GM19324 (cell line): ENCODE measurements around the gene HMCN1.
A peak's percentile ranks its signal among the peaks of the same experiment; 100 is the strongest.

Experiments
- ATAC-seq: cut with Tn5 transposase; IDR thresholded peaks from one replicate; pipeline ENCODE4 v1.9.1; 2021; ENCODE audit warnings: mild to moderate bottlenecking, moderate library complexity; ENCODE audit not compliant: unreplicated experiment, low FRiP score

Gene HMCN1

GRCh38 chr1:185733818-185734735 is at the start of gene HMCN1:
HMCN1 (plus strand) TSS chr1:185734391; CDS start chr1:185734780, 389 bp downstream.
- no peak for ATAC-seq

GRCh38 chr1:185686821-185687778 is 47.1 kb upstream of the HMCN1 start:
- no peak for ATAC-seq

GRCh38 chr1:185690527-185690926 is 43.7 kb upstream of the HMCN1 start:
- no peak for ATAC-seq

GRCh38 chr1:185693654-185694053 is 40.5 kb upstream of the HMCN1 start:
- ATAC-seq: peak; percentile 23

GRCh38 chr1:185694081-185694480 is 40.1 kb upstream of the HMCN1 start:
- peak; percentile 78 for ATAC-seq

GRCh38 chr1:185695299-185695698 is 38.9 kb upstream of the HMCN1 start:
- ATAC-seq: no peak

GRCh38 chr1:185696422-185697150 is 37.6 kb upstream of the HMCN1 start:
- no peak for ATAC-seq

GRCh38 chr1:185699874-185700273 is 34.3 kb upstream of the HMCN1 start:
- ATAC-seq: no peak

- ATAC-seq: no peak
These were observed 32.5 kb upstream of the HMCN1 start for GRCh38 chr1:185701650-185702049.

GRCh38 chr1:185704181-185704580 is 30.0 kb upstream of the HMCN1 start:
- ATAC-seq: no peak

GRCh38 chr1:185716095-185716494 is 18.1 kb upstream of the HMCN1 start:
- ATAC-seq: no peak

GRCh38 chr1:185719021-185719420 is 15.2 kb upstream of the HMCN1 start:
- ATAC-seq: no peak

GRCh38 chr1:185720633-185721272 is 13.4 kb upstream of the HMCN1 start:
- ATAC-seq: no peak

- ATAC-seq: no peak
These were observed 12.6 kb upstream of the HMCN1 start for GRCh38 chr1:185721553-185721952.

GRCh38 chr1:185722098-185722497 is 12.1 kb upstream of the HMCN1 start:
- no peak for ATAC-seq

GRCh38 chr1:185727726-185728125 is 6.5 kb upstream of the HMCN1 start:
- ATAC-seq: no peak

- no peak for ATAC-seq
These were observed 2.7 kb upstream of the HMCN1 start for GRCh38 chr1:185731446-185731845.

GRCh38 chr1:185732951-185733350 is 1.2 kb upstream of the HMCN1 start:
- no peak for ATAC-seq

GRCh38 chr1:185734929-185735700 is 924 bp downstream of the HMCN1 start:
- peak; percentile 37 for ATAC-seq
